GM12878 (cell line): Measurements from ENCODE around the gene PRSS27. TPM values are rescaled to one million over a fixed set of nuclear protein-coding genes. Genes with fewer than 3 reads are reported as not detected.

Experiments used
- ATAC-seq: fragments of 200-7000 bp; cut with Tn5 transposase; 3 replicates; pipeline ENCODE4 v1.9.1; 2020; ENCODE audit warnings: mild to moderate bottlenecking, moderate library complexity
- BruUV-seq: library from RNA; stranded (reverse); fragments of 400-500 nt; replicated peaks from 2 replicates; lab custom pipeline; 2021; lab: Mats Ljungman, UMichigan
- CTCF ChIA-PET: fragments of 300-600 bp; sonication (Branson Sonifier 250); formaldehyde crosslinking; extraction: SDS; loops from one replicate; lab custom pipeline; 2021; ENCODE audit warnings: inconsistent platforms; lab: Yijun Ruan, JAX
- POLR2A ChIA-PET: fragments of 350-600 bp; formaldehyde crosslinking; extraction: SDS; loops from one replicate; lab custom pipeline; 2021; ENCODE audit warnings: inconsistent platforms; lab: Charles Lee
- RAD21 ChIA-PET: fragments of 300-600 bp; sonication (Branson Sonifier 250); formaldehyde crosslinking; loops from one replicate; lab custom pipeline; 2023; ENCODE audit warnings: antibody characterized with exemption; ENCODE audit not compliant: unreplicated experiment; lab: Charles Lee
- SMC1A ChIA-PET: fragments of 300-600 bp; sonication (Branson Sonifier 250); formaldehyde crosslinking; loops from one replicate; lab custom pipeline; 2023; ENCODE audit not compliant: unreplicated experiment, uncharacterized antibody; lab: Charles Lee
- DNase-seq: peaks from one replicate; pipeline ENCODE4 v3.0.0-alpha.2; 2011; ENCODE audit warnings: low read depth, low spot score
- FAIRE-seq: peaks from 3 replicates; lab custom pipeline; 2011; peaks lifted over from hg19 to GRCh38; lab: Jason Lieb, UNC
- H2AFZ ChIP-seq: 2 replicates; pipeline ENCODE4 v1.6.0; 2011; ENCODE audit warnings: low read depth, low read length, control low read depth; ENCODE audit not compliant: control insufficient read depth
- H3K27ac ChIP-seq: 2 replicates; pipeline ENCODE4 v1.5.1; 2011; ENCODE audit warnings: control low read depth; ENCODE audit not compliant: control insufficient read depth, insufficient read depth
- H3K27me3 ChIP-seq, 2 experiments: replicated peaks in 1 of 2; 2 replicates each; pipeline versions ENCODE4 v1.6.0 to v1.6.1; 2011; ENCODE audit warnings: low read length in 1 of 2; ENCODE audit not compliant: control insufficient read depth in 2 of 2, insufficient read depth in 2 of 2
- H3K36me3 ChIP-seq, 2 experiments: 2 replicates each; pipeline ENCODE4 v1.5.1; 2011; ENCODE audit warnings: low read length in 1 of 2; ENCODE audit not compliant: control insufficient read depth in 2 of 2, insufficient read depth in 2 of 2
- H3K4me1 ChIP-seq: 2 replicates; pipeline ENCODE4 v1.6.1; 2011; ENCODE audit warnings: mild to moderate bottlenecking, low read length, moderate library complexity, mixed read lengths; ENCODE audit not compliant: control insufficient read depth, insufficient read depth
- H3K4me2 ChIP-seq: 2 replicates; pipeline ENCODE4 v1.6.0; 2011; ENCODE audit warnings: control low read depth; ENCODE audit not compliant: control insufficient read depth, insufficient read depth
- H3K4me3 ChIP-seq: fragments of 200-600 bp; sonication (generic); 2 replicates; pipeline ENCODE4 v1.5.1; 2016
- H3K79me2 ChIP-seq: 2 replicates; pipeline ENCODE4 v1.6.0; 2011; ENCODE audit warnings: low read length; ENCODE audit not compliant: control insufficient read depth, insufficient read depth
- H3K9ac ChIP-seq: 2 replicates; pipeline ENCODE4 v1.8.0; 2011; ENCODE audit warnings: low read length, control low read depth, mixed read lengths; ENCODE audit not compliant: control insufficient read depth, insufficient read depth
- H3K9me3 ChIP-seq: replicated peaks from 3 replicates; pipeline ENCODE4 v1.5.1; 2011; ENCODE audit warnings: mild to moderate bottlenecking, low read length; ENCODE audit not compliant: control insufficient read depth, insufficient read depth
- H4K20me1 ChIP-seq: 2 replicates; pipeline ENCODE4 v1.6.0; 2011; ENCODE audit not compliant: control insufficient read depth, insufficient read depth
- ESRRA ChIP-seq: IDR thresholded peaks from 2 replicates; pipeline ENCODE4 v1.6.1; 2012; ENCODE audit warnings: mild to moderate bottlenecking, low read length, improper control_type of control experiment
- GABPA ChIP-seq: IDR thresholded peaks from 2 replicates; pipeline ENCODE4 v1.6.1; 2014; ENCODE audit warnings: antibody characterized with exemption, low read depth, mild to moderate bottlenecking, inconsistent platforms
- HDAC2 ChIP-seq: fragments of 200-600 bp; sonication (generic); IDR thresholded peaks from 2 replicates; pipeline ENCODE4 v1.6.1; 2017
- HDGF ChIP-seq: fragments of 450-650 bp; IDR thresholded peaks from 2 replicates; pipeline ENCODE4 v1.6.1; 2016; ENCODE audit warnings: antibody characterized with exemption
- SMAD5 ChIP-seq: IDR thresholded peaks from 2 replicates; pipeline ENCODE4 v1.6.1; 2016; ENCODE audit warnings: antibody characterized with exemption, low read depth
- WGBS: methylation state at CpG from one replicate; pipeline ENCODE4 v1.1.6; 2016; ENCODE audit warnings: low lambda C conversion rate; ENCODE audit not compliant: insufficient replicate concordance, insufficient coverage; ENCODE audit errors: missing lambda C conversion rate; 5-methylcytosine and 5-hydroxymethylcytosine counted together
- in situ Hi-C: fragments of 300-500 bp; cut with MboI; formaldehyde crosslinking; loops from 9 replicates; pipeline ENCODE4 v1.14.3; 2018; ENCODE audit warnings: mixed read lengths
- intact Hi-C: fragments of 100-400 bp; cut with micrococcal nuclease; formaldehyde crosslinking; loops from one replicate; pipeline ENCODE4 v1.14.2; 2022; ENCODE audit not compliant: unreplicated experiment
- polyA plus RNA-seq, 11 experiments: library from polyadenylated mRNA; depleted of rRNA in 4 of 11; unstranded in 6 of 11; stranded (reverse) in 5 of 11; fragments of >200 nt; fragmentation: Nextera tagmentation in 4 of 11; fragmentation: Illumina TruSeq in 1 of 11; extraction: Ambion mirVana in 4 of 11; extraction: Trizol in 1 of 11; gene quantifications; 1 replicate in 1 of 11; 2 replicates in 10 of 11; pipeline versions ENCODE4 v1.2.1 to v1.2.3, GENCODE V29; 2011 to 2016; ENCODE audit warnings: inconsistent platforms in 2 of 11, missing spikeins in 2 of 11, low read depth in 1 of 11
- total RNA-seq, 4 experiments: library from RNA; depleted of rRNA in 3 of 4; stranded (reverse); fragments of >200 nt in 3 of 4; fragmentation: Illumina TruSeq in 1 of 4; extraction: Trizol in 1 of 4; gene quantifications; 2 replicates each; pipeline versions ENCODE4 v1.2.1 to v1.2.3, GENCODE V29; 2013 to 2021
- TF ChIP-seq, protein P1 (sequence below): IDR thresholded peaks from 2 replicates; pipeline ENCODE4 v1.6.1; 2012; ENCODE audit warnings: low read depth, low read length, improper control_type of control experiment
- TF ChIP-seq, protein P2 (sequence below): fragments of 450-650 bp; IDR thresholded peaks from 2 replicates; pipeline ENCODE4 v1.6.1; 2017; ENCODE audit warnings: mild to moderate bottlenecking, low read depth, inconsistent platforms; ENCODE audit not compliant: poor library complexity, severe bottlenecking

Gene PRSS27
- total and polyA plus RNA-seq, 10 of the 15 experiments (the other 5 are each of a cell fraction or from before 2014, with no cell fraction given): 0.18 to 1.8 (median 0.51) TPM; not detected in 2

DNA sequence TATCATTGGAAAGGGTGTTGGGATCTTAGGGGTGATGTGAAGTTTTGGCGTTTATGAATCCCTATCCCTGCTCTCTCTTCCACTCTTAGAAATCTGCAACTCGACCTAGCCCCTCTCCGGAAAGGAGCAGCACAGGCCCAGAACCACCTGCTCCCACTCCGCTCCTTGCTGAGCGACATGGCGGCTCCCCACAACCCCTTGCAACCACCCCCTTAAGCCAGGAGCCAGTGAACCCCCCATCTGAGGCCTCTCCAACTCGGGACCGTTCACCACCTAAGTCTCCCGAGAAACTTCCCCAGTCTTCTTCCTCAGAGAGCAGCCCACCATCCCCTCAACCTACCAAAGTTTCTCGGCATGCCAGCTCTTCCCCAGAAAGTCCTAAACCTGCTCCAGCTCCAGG is 41.4 kb upstream of the PRSS27 start:
- no peak for ATAC-seq
- ChIA-PET SMC1A (no interaction called here), CTCF (no interaction called here), POLR2A (no interaction called here), RAD21 (no interaction called here)
- intact Hi-C loops: no loop called here
- H3K36me3 ChIP-seq: peaks cover 67 to 86% of the 10 kb centered on the region in 2 experiments
- WGBS: 92% methylated on average over 10 of the region's 10 CpGs
- H4K20me1 ChIP-seq: peaks cover 10% of the 10 kb centered on the region; the same call in 1 of the 2 replicates
- peaks cover 50% of the 10 kb centered on the region for H3K79me2 ChIP-seq
- no peak for TF ChIP-seq ESRRA
- TF ChIP-seq HDGF: no peak
- no peak for TF ChIP-seq HDAC2
- no peak for TF ChIP-seq GABPA
- TF ChIP-seq, protein P1, sequence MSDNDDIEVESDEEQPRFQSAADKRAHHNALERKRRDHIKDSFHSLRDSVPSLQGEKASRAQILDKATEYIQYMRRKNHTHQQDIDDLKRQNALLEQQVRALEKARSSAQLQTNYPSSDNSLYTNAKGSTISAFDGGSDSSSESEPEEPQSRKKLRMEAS: no peak
- no peak for TF ChIP-seq SMAD5
- TF ChIP-seq, protein P2, sequence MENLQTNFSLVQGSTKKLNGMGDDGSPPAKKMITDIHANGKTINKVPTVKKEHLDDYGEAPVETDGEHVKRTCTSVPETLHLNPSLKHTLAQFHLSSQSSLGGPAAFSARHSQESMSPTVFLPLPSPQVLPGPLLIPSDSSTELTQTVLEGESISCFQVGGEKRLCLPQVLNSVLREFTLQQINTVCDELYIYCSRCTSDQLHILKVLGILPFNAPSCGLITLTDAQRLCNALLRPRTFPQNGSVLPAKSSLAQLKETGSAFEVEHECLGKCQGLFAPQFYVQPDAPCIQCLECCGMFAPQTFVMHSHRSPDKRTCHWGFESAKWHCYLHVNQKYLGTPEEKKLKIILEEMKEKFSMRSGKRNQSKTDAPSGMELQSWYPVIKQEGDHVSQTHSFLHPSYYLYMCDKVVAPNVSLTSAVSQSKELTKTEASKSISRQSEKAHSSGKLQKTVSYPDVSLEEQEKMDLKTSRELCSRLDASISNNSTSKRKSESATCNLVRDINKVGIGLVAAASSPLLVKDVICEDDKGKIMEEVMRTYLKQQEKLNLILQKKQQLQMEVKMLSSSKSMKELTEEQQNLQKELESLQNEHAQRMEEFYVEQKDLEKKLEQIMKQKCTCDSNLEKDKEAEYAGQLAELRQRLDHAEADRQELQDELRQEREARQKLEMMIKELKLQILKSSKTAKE: no peak
- no peak overlapping the region for H3K9ac ChIP-seq
- no peak for DNase-seq
- peaks cover 2% of the 10 kb centered on the region; the same call in 1 of the 3 replicates for H3K9me3 ChIP-seq
- no peaks in the 10 kb centered on the region for H3K27me3 ChIP-seq
- H3K27ac ChIP-seq: no peak overlapping the region
- no peak overlapping the region for H3K4me2 ChIP-seq
- in situ Hi-C loops: no loop called here
- H3K4me3 ChIP-seq: no peak overlapping the region
- no peak overlapping the region for H2AFZ ChIP-seq
- no TSS peak for BruUV-seq
- peaks cover under 1% of the 10 kb centered on the region; the same call in 1 of the 2 replicates for H3K4me1 ChIP-seq
- FAIRE-seq: no peak
